HEK293 (cell line): ENCODE results near the gene KAT7.

Source experiments
- CTCF ChIA-PET: fragments of 350-600 bp; formaldehyde crosslinking; extraction: SDS; loops from one replicate; lab custom pipeline; 2021; ENCODE audit warnings: antibody characterized with exemption; lab: Yijun Ruan, JAX
- POLR2A ChIA-PET: fragments of 300-600 bp; formaldehyde crosslinking; extraction: SDS; loops from one replicate; lab custom pipeline; 2020; ENCODE audit warnings: antibody characterized with exemption, inconsistent platforms; lab: Yijun Ruan, JAX
- H3K27ac ChIP-seq: fragments of 200-500 bp; sonication (Bioruptor generic); 2 replicates; pipeline ENCODE4 v1.5.1; 2014; ENCODE audit warnings: low read depth, low read length, control low read depth, inconsistent platforms; ENCODE audit errors: extremely low read depth
- H3K36me3 ChIP-seq, 2 experiments: fragments of 200-500 bp in 1 of 2; sonication (Bioruptor generic) in 1 of 2; 1 replicate in 1 of 2; 2 replicates in 1 of 2; pipeline ENCODE4 v1.5.1; 2014 to 2017; ENCODE audit warnings: inconsistent platforms in 2 of 2, low read length in 2 of 2; ENCODE audit not compliant: control insufficient read depth in 2 of 2, insufficient read depth in 1 of 2
- H3K4me1 ChIP-seq: fragments of 200-500 bp; sonication (Bioruptor generic); 2 replicates; pipeline ENCODE4 v1.5.1; 2014; ENCODE audit warnings: mild to moderate bottlenecking, low read length, inconsistent platforms; ENCODE audit not compliant: control insufficient read depth, insufficient read depth
- H3K4me3 ChIP-seq: 2 replicates; pipeline ENCODE4 v1.5.1; 2011; ENCODE audit warnings: low read depth, mild to moderate bottlenecking, control low read depth, low read length, moderate library complexity
- H3K9me3 ChIP-seq: fragments of 200-500 bp; sonication (Bioruptor generic); 2 replicates; pipeline ENCODE4 v1.5.1; 2014; ENCODE audit warnings: low read depth, low read length, inconsistent platforms; ENCODE audit not compliant: control insufficient read depth, insufficient read depth
- FEZF1 ChIP-seq: fragments of 450-650 bp; formaldehyde crosslinking; IDR thresholded peaks from 2 replicates; pipeline ENCODE4 v1.5.1; 2016; ENCODE audit warnings: missing biosample characterization, missing genetic modification characterization
- SCRT2 ChIP-seq: fragments of 450-650 bp; formaldehyde crosslinking; IDR thresholded peaks from 2 replicates; pipeline ENCODE4 v1.5.1; 2016; ENCODE audit warnings: missing biosample characterization, missing genetic modification characterization
- ZBTB1 ChIP-seq: fragments of 450-650 bp; formaldehyde crosslinking; IDR thresholded peaks from 2 replicates; pipeline ENCODE4 v1.5.1; 2016; ENCODE audit warnings: missing biosample characterization, missing genetic modification characterization
- ZBTB20 ChIP-seq: fragments of 450-650 bp; formaldehyde crosslinking; IDR thresholded peaks from 2 replicates; pipeline ENCODE4 v1.5.1; 2016; ENCODE audit warnings: missing biosample characterization, missing genetic modification characterization
- ZNF146 ChIP-seq: fragments of 450-650 bp; formaldehyde crosslinking; IDR thresholded peaks from 2 replicates; pipeline ENCODE4 v1.5.1; 2016; ENCODE audit warnings: missing biosample characterization, missing genetic modification characterization
- ZNF155 ChIP-seq: fragments of 450-650 bp; formaldehyde crosslinking; IDR thresholded peaks from 2 replicates; pipeline ENCODE4 v1.5.1; 2016; ENCODE audit warnings: missing biosample characterization, missing genetic modification characterization
- ZNF223 ChIP-seq: fragments of 450-650 bp; formaldehyde crosslinking; IDR thresholded peaks from 2 replicates; pipeline ENCODE4 v1.5.1; 2016; ENCODE audit warnings: missing biosample characterization, missing genetic modification characterization
- ZNF24 ChIP-seq: fragments of 450-650 bp; formaldehyde crosslinking; IDR thresholded peaks from 2 replicates; pipeline ENCODE4 v1.5.1; 2016; ENCODE audit warnings: missing biosample characterization, missing genetic modification characterization
- ZNF248 ChIP-seq: fragments of 450-650 bp; formaldehyde crosslinking; IDR thresholded peaks from 2 replicates; pipeline ENCODE4 v1.5.1; 2017; ENCODE audit warnings: missing biosample characterization, missing genetic modification characterization
- ZNF354C ChIP-seq: fragments of 450-650 bp; formaldehyde crosslinking; IDR thresholded peaks from 2 replicates; pipeline ENCODE4 v1.5.1; 2016; ENCODE audit warnings: missing biosample characterization, missing genetic modification characterization, low read depth, borderline replicate concordance
- ZNF433 ChIP-seq: fragments of 450-650 bp; formaldehyde crosslinking; IDR thresholded peaks from 2 replicates; pipeline ENCODE4 v1.5.1; 2016; ENCODE audit warnings: missing biosample characterization, missing genetic modification characterization, low read depth
- ZNF544 ChIP-seq: fragments of 450-650 bp; formaldehyde crosslinking; IDR thresholded peaks from 2 replicates; pipeline ENCODE4 v1.5.0; 2017; ENCODE audit warnings: missing biosample characterization, missing genetic modification characterization
- ZNF571 ChIP-seq: fragments of 450-650 bp; formaldehyde crosslinking; IDR thresholded peaks from 2 replicates; pipeline ENCODE4 v1.5.0; 2017; ENCODE audit warnings: missing biosample characterization, missing genetic modification characterization
- ZNF747 ChIP-seq: fragments of 450-650 bp; formaldehyde crosslinking; IDR thresholded peaks from 2 replicates; pipeline ENCODE4 v1.5.1; 2016; ENCODE audit warnings: missing biosample characterization, missing genetic modification characterization
- ZXDB ChIP-seq: fragments of 450-650 bp; formaldehyde crosslinking; IDR thresholded peaks from 2 replicates; pipeline ENCODE4 v1.5.1; 2016; ENCODE audit warnings: missing biosample characterization, missing genetic modification characterization
- TF ChIP-seq, protein P1 (sequence below): fragments of 450-650 bp; formaldehyde crosslinking; IDR thresholded peaks from 2 replicates; pipeline ENCODE4 v1.5.1; 2016; ENCODE audit warnings: missing biosample characterization, missing genetic modification characterization, low read depth
- TF ChIP-seq, protein P2 (sequence below): fragments of 450-650 bp; formaldehyde crosslinking; IDR thresholded peaks from 2 replicates; pipeline ENCODE4 v1.5.1; 2016; ENCODE audit warnings: missing biosample characterization, missing genetic modification characterization
- TF ChIP-seq, protein P3 (sequence below): fragments of 450-650 bp; formaldehyde crosslinking; IDR thresholded peaks from 2 replicates; pipeline ENCODE4; 2016; ENCODE audit warnings: missing biosample characterization, missing genetic modification characterization

Gene KAT7

GRCh38 chr17:49793309-49793708 is 4.8 kb downstream of the KAT7 start (continued):
- TF ChIP-seq ZBTB1 (tag by site-specific recombination) (no peak), SCRT2 (tag by site-specific recombination) (peak; percentile 87)
- TF ChIP-seq, all 188 proteins: peak for 2

DNA sequence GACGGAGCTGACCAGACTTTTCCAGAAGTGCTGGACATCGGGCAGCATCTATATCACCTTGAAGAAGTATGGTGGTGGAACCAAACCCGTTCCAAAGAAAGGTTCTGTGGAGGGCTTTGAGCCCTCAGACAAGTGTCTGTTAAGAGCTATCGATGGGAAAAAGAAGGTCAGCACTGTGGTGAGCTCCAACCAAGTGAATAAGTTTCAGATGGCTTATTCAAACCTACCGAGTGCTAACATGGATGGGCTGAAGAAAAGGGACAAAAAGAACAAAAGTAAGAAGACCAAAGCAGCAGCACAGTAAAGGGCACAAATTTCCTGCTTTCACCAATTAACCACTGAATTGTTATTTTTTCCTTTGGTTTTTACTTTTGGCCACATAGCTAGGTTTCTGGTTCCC is 6.9 kb downstream of the KAT7 start:
- POLR2A ChIA-PET = interaction anchor here (2.1 kb wide), 1 partner anchor 31 kb away, joined by 8 read pairs; the partner anchor contains the start of gene FAM117A
- no peaks in the 10 kb centered on the region for H3K4me1 ChIP-seq
- no peak overlapping the region for H3K4me3 ChIP-seq
- TF ChIP-seq ZNF354C (tag by site-specific recombination) = no peak
- CTCF ChIA-PET = interaction anchor here (0.7 to 0.9 kb wide), 2 partner anchors 201 to 203 kb away, joined by 4 to 5 read pairs; no protein-coding TSS in a partner anchor
- peaks cover 76 to 91% of the 10 kb centered on the region in 2 experiments for H3K36me3 ChIP-seq
- no peaks in the 10 kb centered on the region for H3K9me3 ChIP-seq
- no peak overlapping the region for H3K27ac ChIP-seq

DNA sequence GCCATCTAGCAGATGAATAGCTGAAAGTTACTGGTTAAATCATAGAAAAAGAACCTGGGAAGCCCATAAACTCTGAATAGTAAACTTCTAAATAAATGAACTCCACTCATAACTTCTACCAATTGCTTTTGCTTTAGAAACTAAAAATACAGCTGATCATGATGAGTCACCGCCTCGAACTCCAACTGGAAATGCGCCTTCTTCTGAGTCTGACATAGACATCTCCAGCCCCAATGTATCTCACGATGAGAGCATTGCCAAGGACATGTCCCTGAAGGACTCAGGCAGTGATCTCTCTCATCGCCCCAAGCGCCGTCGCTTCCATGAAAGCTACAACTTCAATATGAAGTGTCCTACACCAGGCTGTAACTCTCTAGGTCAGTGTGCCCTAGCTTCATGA is 9.7 kb downstream of the KAT7 start:
- POLR2A ChIA-PET = no interaction called here
- H3K36me3 ChIP-seq = peaks cover 80 to 91% of the 10 kb centered on the region in 2 experiments
- H3K9me3 ChIP-seq = no peaks in the 10 kb centered on the region
- H3K27ac ChIP-seq = no peak overlapping the region
- CTCF ChIA-PET = interaction anchor here (0.6 to 1.5 kb wide), 6 partner anchors 9 to 269 kb away, joined by 3 to 7 read pairs (median 4); partner anchors contain the start of gene SLC35B1
- H3K4me3 ChIP-seq = no peak overlapping the region
- no peak for TF ChIP-seq ZNF571 (tag by site-specific recombination)
- TF ChIP-seq ZNF544 = no peak
- TF ChIP-seq ZNF146 = no peak
- TF ChIP-seq, protein P1, sequence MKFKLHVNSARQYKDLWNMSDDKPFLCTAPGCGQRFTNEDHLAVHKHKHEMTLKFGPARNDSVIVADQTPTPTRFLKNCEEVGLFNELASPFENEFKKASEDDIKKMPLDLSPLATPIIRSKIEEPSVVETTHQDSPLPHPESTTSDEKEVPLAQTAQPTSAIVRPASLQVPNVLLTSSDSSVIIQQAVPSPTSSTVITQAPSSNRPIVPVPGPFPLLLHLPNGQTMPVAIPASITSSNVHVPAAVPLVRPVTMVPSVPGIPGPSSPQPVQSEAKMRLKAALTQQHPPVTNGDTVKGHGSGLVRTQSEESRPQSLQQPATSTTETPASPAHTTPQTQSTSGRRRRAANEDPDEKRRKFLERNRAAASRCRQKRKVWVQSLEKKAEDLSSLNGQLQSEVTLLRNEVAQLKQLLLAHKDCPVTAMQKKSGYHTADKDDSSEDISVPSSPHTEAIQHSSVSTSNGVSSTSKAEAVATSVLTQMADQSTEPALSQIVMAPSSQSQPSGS (tag by site-specific recombination) = no peak
- TF ChIP-seq, protein P2, sequence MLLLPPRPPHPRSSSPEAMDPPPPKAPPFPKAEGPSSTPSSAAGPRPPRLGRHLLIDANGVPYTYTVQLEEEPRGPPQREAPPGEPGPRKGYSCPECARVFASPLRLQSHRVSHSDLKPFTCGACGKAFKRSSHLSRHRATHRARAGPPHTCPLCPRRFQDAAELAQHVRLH (tag by site-specific recombination) = no peak
- TF ChIP-seq ZNF248 (tag by site-specific recombination) = no peak
- no peaks in the 10 kb centered on the region for H3K4me1 ChIP-seq

DNA sequence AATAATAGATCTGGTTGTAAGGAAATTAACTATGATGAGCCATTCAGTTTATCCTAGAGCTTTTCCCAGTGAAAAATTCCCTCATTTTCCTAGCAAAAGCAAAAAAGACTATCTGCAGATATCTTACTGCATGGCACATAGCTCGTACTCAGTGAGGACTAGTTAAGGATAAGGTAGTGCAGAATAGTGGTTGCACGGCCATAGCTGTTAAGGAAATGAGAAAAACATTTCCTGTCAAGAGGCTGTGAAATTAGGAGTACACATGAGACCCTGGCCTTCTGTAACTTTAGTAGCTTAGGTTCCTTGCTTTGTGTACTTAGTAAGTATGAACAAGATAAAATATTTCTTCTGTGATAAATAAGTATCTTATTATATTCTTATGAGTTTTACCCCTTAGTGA is 10.3 kb downstream of the KAT7 start:
- no peaks in the 10 kb centered on the region for H3K9me3 ChIP-seq
- CTCF ChIA-PET = interaction anchor here (0.6 to 1.5 kb wide), 6 partner anchors 9 to 91 kb away, joined by 3 to 7 read pairs (median 4); partner anchors contain the start of gene SLC35B1
- no peak overlapping the region for H3K4me3 ChIP-seq
- H3K27ac ChIP-seq = no peak overlapping the region
- TF ChIP-seq ZBTB1 (tag by site-specific recombination) = no peak
- no peak for TF ChIP-seq ZNF24
- TF ChIP-seq ZBTB20 = no peak
- no peak for TF ChIP-seq FEZF1 (tag by site-specific recombination)
- no peak for TF ChIP-seq ZXDB (tag by site-specific recombination)
- TF ChIP-seq ZNF223 (tag by site-specific recombination) = no peak
- no peak for TF ChIP-seq ZNF747 (tag by site-specific recombination)
- TF ChIP-seq ZNF155 (tag by site-specific recombination) = no peak
- no peaks in the 10 kb centered on the region for H3K4me1 ChIP-seq
- peaks cover 79 to 86% of the 10 kb centered on the region in 2 experiments for H3K36me3 ChIP-seq
- POLR2A ChIA-PET = interaction anchor here (2.6 kb wide), 1 partner anchor 35 kb away, joined by 12 read pairs; the partner anchor contains the start of gene FAM117A

GRCh38 chr17:49809056-49809455 is 20.6 kb downstream of the KAT7 start:
- Histone ChIP-seq H3K9me3 (no peaks in the 10 kb centered on the region), H3K4me1 (no peaks in the 10 kb centered on the region), H3K27ac (no peak overlapping the region), H3K4me3 (no peak overlapping the region), H3K36me3 (peaks cover 83 to 100% of the 10 kb centered on the region in 2 experiments)
- ChIA-PET POLR2A (no interaction called here), CTCF (interaction anchor here (1.1 kb wide), 1 partner anchor 252 kb away, joined by 3 read pairs; no protein-coding TSS in a partner anchor)
- TF ChIP-seq ZNF433 (tag by site-specific recombination) = no peak
- TF ChIP-seq, protein P3, sequence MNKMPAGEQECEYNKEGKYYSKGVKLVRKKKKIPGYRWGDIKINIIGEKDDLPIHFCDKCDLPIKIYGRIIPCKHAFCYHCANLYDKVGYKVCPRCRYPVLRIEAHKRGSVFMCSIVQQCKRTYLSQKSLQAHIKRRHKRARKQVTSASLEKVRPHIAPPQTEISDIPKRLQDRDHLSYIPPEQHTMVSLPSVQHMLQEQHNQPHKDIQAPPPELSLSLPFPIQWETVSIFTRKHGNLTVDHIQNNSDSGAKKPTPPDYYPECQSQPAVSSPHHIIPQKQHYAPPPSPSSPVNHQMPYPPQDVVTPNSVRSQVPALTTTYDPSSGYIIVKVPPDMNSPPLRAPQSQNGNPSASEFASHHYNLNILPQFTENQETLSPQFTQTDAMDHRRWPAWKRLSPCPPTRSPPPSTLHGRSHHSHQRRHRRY (tag by site-specific recombination) = no peak
